Limb (tissue), 2 donors: ENCODE data around the gene KCNB1.

Experiments used
- DNase-seq, 2 donors: peaks; one replicate each; pipeline ENCODE4 v3.0.0-alpha.2; 2016; ENCODE audit errors: extremely low spot score in 2 of 2

Gene KCNB1

GRCh38 chr20:49354673-49355072, 127.8 kb downstream of the KCNB1 start:
- no peak for DNase-seq

- no peak for DNase-seq
Observed at GRCh38 chr20:49353348-49353747, 129.1 kb downstream of the KCNB1 start.

GRCh38 chr20:49352751-49353150, 129.7 kb downstream of the KCNB1 start:
- no peak for DNase-seq

GRCh38 chr20:49351775-49352174, 130.7 kb downstream of the KCNB1 start:
- no peak for DNase-seq

GRCh38 chr20:49349694-49350252, 132.7 kb downstream of the KCNB1 start:
- no peak for DNase-seq

GRCh38 chr20:49349078-49349477, 133.4 kb downstream of the KCNB1 start:
- no peak for DNase-seq

- DNase-seq = no peak
Observed at GRCh38 chr20:49348563-49348962, 133.9 kb downstream of the KCNB1 start.

GRCh38 chr20:49347156-49347555, 135.3 kb downstream of the KCNB1 start:
- DNase-seq = no peak

GRCh38 chr20:49346682-49347081, 135.8 kb downstream of the KCNB1 start:
- DNase-seq = no peak

- DNase-seq = peak; percentile 63 to 76
Observed at GRCh38 chr20:49345524-49345923, 136.9 kb downstream of the KCNB1 start.

- peak in 1 of 2 donors; percentile 89 for DNase-seq
Observed at GRCh38 chr20:49344975-49345374, 137.5 kb downstream of the KCNB1 start.

- no peak for DNase-seq
Observed at GRCh38 chr20:49344140-49344539, 138.3 kb downstream of the KCNB1 start.

GRCh38 chr20:49343246-49343645, 139.2 kb downstream of the KCNB1 start:
- DNase-seq = no peak

- peak in 1 of 2 donors; percentile 50 for DNase-seq
Observed at GRCh38 chr20:49340161-49340966, 142.1 kb downstream of the KCNB1 start.

- DNase-seq = no peak
Observed at GRCh38 chr20:49339123-49339522, 143.3 kb downstream of the KCNB1 start.

- DNase-seq = peak; percentile 45 to 49
Observed at GRCh38 chr20:49338061-49338460, 144.4 kb downstream of the KCNB1 start.

GRCh38 chr20:49337357-49337756, 145.1 kb downstream of the KCNB1 start:
- DNase-seq = no peak

GRCh38 chr20:49336786-49337185, 145.7 kb downstream of the KCNB1 start:
- DNase-seq = no peak

- DNase-seq = no peak
Observed at GRCh38 chr20:49335476-49335875, 147.0 kb downstream of the KCNB1 start.

GRCh38 chr20:49330701-49331615, 151.5 kb downstream of the KCNB1 start:
- no peak for DNase-seq

GRCh38 chr20:49328790-49329189, 153.7 kb downstream of the KCNB1 start:
- DNase-seq = no peak

GRCh38 chr20:49326026-49326425, 156.4 kb downstream of the KCNB1 start:
- no peak for DNase-seq
